Pancreas (tissue), 10 donors: ENCODE data around the gene SYNE4. TPM values are rescaled to one million over a fixed set of nuclear protein-coding genes. Genes with fewer than 3 reads are reported as not detected.

Experiments used
- ATAC-seq, 4 donors: fragments of 200-7000 bp; cut with Tn5 transposase; one replicate each; pipeline versions ENCODE4 v1.8.0 to v1.9.1; 2020; ENCODE audit warnings: mild to moderate bottlenecking in 4 of 4, moderate library complexity in 4 of 4
- DNase-seq, 6 donors: peaks; one replicate each; pipeline ENCODE4 v3.0.0-alpha.2; 2020
- FAIRE-seq: peaks from 2 replicates; lab custom pipeline; 2012; peaks lifted over from hg19 to GRCh38; lab: Jason Lieb, UNC
- H3K27ac ChIP-seq, 4 donors: fragments of 200-600 bp; sonication (generic); 1 replicate in 3 of 4; 2 replicates in 1 of 4; pipeline versions ENCODE4 v1.5.0 to v1.8.0; 2020
- H3K27me3 ChIP-seq, 4 donors: fragments of 200-600 bp; one replicate each; pipeline ENCODE4 v1.8.0; 2021
- H3K36me3 ChIP-seq, 3 donors: fragments of 200-600 bp; sonication (generic) in 1 of 3; one replicate each; pipeline versions ENCODE4 v1.5.0 to v1.8.0; 2020 to 2021
- H3K4me1 ChIP-seq, 3 donors: fragments of 200-600 bp; one replicate each; pipeline ENCODE4 v1.8.0; 2021
- H3K4me3 ChIP-seq, 4 donors: fragments of 200-600 bp; sonication (generic) in 2 of 4; one replicate each; pipeline versions ENCODE4 v1.5.0 to v1.8.0; 2020 to 2021
- H3K9me3 ChIP-seq, 4 donors: fragments of 200-600 bp; one replicate each; pipeline ENCODE4 v1.8.0; 2021
- whole genome bisulfite sequencing, 2 donors: extraction: QIAGEN DNeasy Blood & Tissue Kit; methylation state at CpG; one replicate each; pipeline ENCODE4 v1.1.7; 2013; 5-methylcytosine and 5-hydroxymethylcytosine counted together
- intact Hi-C, 3 donors: fragments of 100-400 bp; cut with DNase I; formaldehyde crosslinking; loops; one replicate each; pipeline versions ENCODE4 v1.11.1 to v1.14.2; 2022
- polyA plus RNA-seq, 2 donors: library from polyadenylated mRNA; stranded (reverse); fragments of 200-250 nt; gene quantifications; one replicate each; pipeline ENCODE4 v1.2.3, GENCODE V29; 2013
- total RNA-seq, 6 donors: library from RNA; stranded (reverse); fragmentation: NEBNext Ultra II Directional in 4 of 6; extraction: Animal tissue kit (Norgen Biotek cat#: 25700) in 4 of 6; gene quantifications; one replicate each; pipeline versions ENCODE4 v1.2.1 to v1.2.4, GENCODE V29; 2021 to 2023
- TF ChIP-seq, protein P1 (sequence below), 4 donors: fragments of 200-600 bp; sonication (generic) in 3 of 4; IDR thresholded peaks; one replicate each; pipeline versions ENCODE4 v1.5.0 to v1.8.0; 2021; ENCODE audit warnings: antibody characterized with exemption in 4 of 4
- donor health status: healthy with polysubstance abuse.
- donor health status: DM: no; HTN: no; CAD: no; lungs with moderate emphysema.
- donor health status: DM: no; HTN: no; CAD: no.
- donor health status: control.
- donor health status: control.
- donor health status: Bipolar disorder and iron deficiency.
- donor health status: DM: yes; HTN: yes; CAD: no.
- donor health status: DM: no; HTN: no; CAD: no.
- donor health status: DM: no; HTN: no; CAD: no.
- donor health status: DM: yes; HTN: yes; CAD: no.

SYNE4 gene
- total and polyA plus RNA-seq, 8 donors: 2.6 to 14.3 (median 4.7) TPM

DNA sequence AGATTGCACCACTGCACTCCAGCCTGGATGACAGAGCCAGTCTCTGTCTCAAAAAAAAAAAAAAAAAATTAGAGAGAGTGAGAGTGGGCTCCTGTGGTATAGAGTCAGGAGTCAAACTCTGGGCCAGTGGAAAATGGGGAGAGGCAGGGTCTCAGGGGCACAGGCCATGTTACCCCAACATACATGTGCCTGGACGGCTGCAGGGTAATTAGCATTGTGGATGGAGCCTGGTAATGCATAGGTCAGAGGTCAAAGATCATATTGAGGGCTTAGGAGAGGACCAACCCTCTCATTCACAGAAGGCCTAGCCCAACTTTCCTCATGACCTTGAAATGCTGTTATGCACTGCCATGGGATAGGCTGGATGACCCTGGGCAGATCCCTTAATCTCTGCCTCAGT is 16.9 kb upstream of the SYNE4 start:
- WGBS, 2 donors: 56 to 72% methylated on average over 1 of the region's 1 CpG
- TF ChIP-seq, protein P1, sequence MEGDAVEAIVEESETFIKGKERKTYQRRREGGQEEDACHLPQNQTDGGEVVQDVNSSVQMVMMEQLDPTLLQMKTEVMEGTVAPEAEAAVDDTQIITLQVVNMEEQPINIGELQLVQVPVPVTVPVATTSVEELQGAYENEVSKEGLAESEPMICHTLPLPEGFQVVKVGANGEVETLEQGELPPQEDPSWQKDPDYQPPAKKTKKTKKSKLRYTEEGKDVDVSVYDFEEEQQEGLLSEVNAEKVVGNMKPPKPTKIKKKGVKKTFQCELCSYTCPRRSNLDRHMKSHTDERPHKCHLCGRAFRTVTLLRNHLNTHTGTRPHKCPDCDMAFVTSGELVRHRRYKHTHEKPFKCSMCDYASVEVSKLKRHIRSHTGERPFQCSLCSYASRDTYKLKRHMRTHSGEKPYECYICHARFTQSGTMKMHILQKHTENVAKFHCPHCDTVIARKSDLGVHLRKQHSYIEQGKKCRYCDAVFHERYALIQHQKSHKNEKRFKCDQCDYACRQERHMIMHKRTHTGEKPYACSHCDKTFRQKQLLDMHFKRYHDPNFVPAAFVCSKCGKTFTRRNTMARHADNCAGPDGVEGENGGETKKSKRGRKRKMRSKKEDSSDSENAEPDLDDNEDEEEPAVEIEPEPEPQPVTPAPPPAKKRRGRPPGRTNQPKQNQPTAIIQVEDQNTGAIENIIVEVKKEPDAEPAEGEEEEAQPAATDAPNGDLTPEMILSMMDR (IDR thresholded peaks at IDR 0.05): no peak
- FAIRE-seq (no peak), ATAC-seq (no peak), DNase-seq (no peak)
- H3K36me3 ChIP-seq: no peaks in the 10 kb centered on the region
- no peak overlapping the region for H3K4me3 ChIP-seq
- intact Hi-C loops: no loop called here
- no peaks in the 10 kb centered on the region for H3K27me3 ChIP-seq
- H3K27ac ChIP-seq: no peak overlapping the region
- H3K9me3 ChIP-seq: no peaks in the 10 kb centered on the region
- no peaks in the 10 kb centered on the region for H3K4me1 ChIP-seq

DNA sequence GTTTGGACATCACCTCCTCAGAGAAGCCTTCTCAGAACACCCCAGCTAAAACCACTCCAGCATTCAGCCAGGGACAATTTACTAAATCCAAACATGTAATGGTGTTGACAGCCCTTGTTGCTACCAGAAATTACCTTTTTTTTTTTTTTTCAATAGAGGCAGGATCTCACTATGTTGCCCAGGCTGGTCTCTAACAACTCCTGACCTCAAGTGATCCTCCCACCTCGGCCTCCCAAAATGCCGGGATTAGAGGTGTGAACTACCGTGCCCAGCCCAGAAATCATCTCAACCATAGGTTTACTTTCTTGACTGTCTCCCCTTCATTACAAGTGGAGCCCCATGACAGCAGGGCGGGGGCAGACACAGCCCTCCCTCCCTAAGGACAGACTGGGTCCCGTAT is 14.8 kb upstream of the SYNE4 start:
- no peaks in the 10 kb centered on the region for H3K27me3 ChIP-seq
- intact Hi-C loops: no loop called here
- no peaks in the 10 kb centered on the region for H3K36me3 ChIP-seq
- TF ChIP-seq, protein P1 (IDR thresholded peaks at IDR 0.05): no peak
- H3K9me3 ChIP-seq: no peaks in the 10 kb centered on the region
- no peak overlapping the region for H3K27ac ChIP-seq
- ATAC-seq (no peak), DNase-seq (no peak), FAIRE-seq (no peak)
- no peak overlapping the region for H3K4me3 ChIP-seq
- H3K4me1 ChIP-seq: no peaks in the 10 kb centered on the region
- 91 to 98% methylated on average over 5 of the region's 5 CpGs for WGBS, 2 donors

DNA sequence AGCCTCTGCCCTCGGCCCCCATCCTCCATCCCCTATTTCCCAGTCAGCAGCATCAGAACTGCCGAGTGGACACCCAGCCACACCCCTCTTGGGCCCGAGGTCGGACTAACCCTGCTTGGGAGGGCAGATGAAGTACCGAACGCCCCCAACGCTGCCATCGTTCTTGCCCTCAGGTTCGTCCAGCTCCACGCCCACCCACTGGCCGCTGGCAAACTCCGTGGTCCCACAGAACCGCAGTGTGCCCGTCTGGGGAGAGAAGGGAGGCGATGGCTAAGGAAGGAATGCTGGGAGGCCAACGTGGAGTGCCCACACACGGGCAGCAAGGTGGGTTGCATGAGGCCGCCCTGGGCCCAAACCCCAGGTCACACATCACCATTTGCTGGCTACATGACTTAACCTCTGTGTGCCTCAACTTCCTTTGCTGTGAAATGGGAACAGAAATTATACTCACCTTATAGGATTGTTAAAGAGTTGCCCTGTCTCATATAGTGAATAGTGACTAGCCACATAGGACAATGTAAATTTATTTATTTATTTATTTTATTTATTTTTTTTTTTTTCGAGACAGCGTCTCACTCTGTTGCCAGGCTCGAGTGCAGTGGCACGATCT is 10.6 kb upstream of the SYNE4 start:
- intact Hi-C loops: no loop called here
- Histone ChIP-seq H3K4me1 (no peaks in the 10 kb centered on the region), H3K36me3 (no peaks in the 10 kb centered on the region), H3K27me3 (no peaks in the 10 kb centered on the region), H3K4me3 (no peak overlapping the region), H3K27ac (no peak overlapping the region), H3K9me3 (no peaks in the 10 kb centered on the region)
- FAIRE-seq (no peak), DNase-seq (no peak), ATAC-seq (no peak)
- 88 to 93% methylated on average over 21 to 22 of the region's 22 CpGs for WGBS, 2 donors
- TF ChIP-seq, protein P1 (IDR thresholded peaks at IDR 0.05): no peak

DNA sequence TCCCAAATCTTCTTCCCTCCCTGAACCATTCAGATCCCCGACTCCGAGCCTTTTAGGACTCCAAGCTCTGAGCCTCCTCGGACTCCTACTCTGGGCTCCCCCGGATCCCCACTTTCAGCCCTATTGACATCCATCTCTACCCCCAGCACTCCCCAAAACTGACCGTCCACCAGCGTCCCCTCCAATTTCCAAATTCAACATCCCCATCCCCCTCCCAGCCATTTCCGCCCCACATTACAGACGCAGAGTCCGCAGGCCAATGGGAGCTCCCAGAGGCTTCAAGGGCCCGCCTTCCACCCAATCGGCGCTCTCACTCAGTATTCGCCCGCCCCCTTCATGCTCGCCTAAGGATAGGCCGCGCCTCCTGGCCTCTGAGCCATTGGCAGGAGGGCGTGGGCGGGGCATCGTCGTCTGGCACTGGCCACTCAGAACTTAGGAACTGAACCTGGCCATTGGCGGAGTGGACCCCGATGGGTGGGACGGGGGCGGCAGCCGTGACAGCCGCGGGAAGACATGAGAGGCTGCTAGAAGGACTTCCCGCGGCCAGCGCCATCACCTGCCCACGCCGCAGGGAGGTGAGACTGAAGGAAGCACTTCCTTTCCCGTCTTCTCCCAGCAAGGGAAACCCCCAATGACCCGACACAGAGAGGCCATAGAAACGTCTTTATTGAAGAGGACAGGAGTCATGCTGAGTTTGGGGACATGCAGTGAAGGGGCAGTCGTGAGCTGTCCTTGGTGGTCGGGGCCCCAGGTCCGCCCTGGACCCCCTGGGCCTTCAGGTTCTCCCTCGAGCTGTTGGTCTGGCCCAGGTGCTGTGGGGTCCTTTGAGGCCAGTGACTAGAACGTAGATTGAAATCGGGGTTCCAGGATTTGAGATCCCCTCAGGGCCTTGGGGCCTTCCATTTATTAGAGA is 5.7 kb upstream of the SYNE4 start, which contains the start of gene ALKBH6:
Gene ALKBH6, minus strand, starts transcription at position 202 of the 913 bp plus-strand sequence. CDS start 816 bp downstream, outside the sequence.
- H3K36me3 ChIP-seq: no peaks in the 10 kb centered on the region
- H3K27ac ChIP-seq: peak within 1 kb of the TSS in 2 of 4 donors; percentile 2 to 72
- FAIRE-seq (peak; percentile 98), ATAC-seq (peak; percentile 96 to 99 (median 98)), DNase-seq (peak; percentile 98 to 100 (median 99))
- H3K9me3 ChIP-seq: no peaks in the 10 kb centered on the region
- TF ChIP-seq, protein P1 (IDR thresholded peaks at IDR 0.05): no peak
- H3K4me3 ChIP-seq: peak within 1 kb of the TSS; percentile 38 to 62 (median 48)
- 2 to 3% methylated on average over 42 of the region's 42 CpGs for WGBS, 2 donors
- no peaks in the 10 kb centered on the region for H3K27me3 ChIP-seq
- peaks cover 0 to 4% (median 0%) of the 10 kb centered on the region in 3 donors for H3K4me1 ChIP-seq
- intact Hi-C loops: no loop called here
